GM12878 (cell line): Measurements from ENCODE around the gene ZBTB14. TPM values are rescaled to one million over a fixed set of nuclear protein-coding genes. Genes with fewer than 3 reads are reported as not detected.

Experiments
- BRCA1 ChIP-seq: IDR thresholded peaks from 2 replicates; pipeline ENCODE4 v1.6.1; 2011; ENCODE audit warnings: low read depth, low read length, improper control_type of control experiment
- CBFB ChIP-seq: IDR thresholded peaks from 2 replicates; pipeline ENCODE4 v1.6.1; 2016; ENCODE audit warnings: antibody characterized with exemption, low read depth
- LARP7 ChIP-seq: fragments of 450-650 bp; IDR thresholded peaks from 2 replicates; pipeline ENCODE4 v1.6.1; 2017; ENCODE audit warnings: mild to moderate bottlenecking
- MEF2B ChIP-seq: fragments of 450-650 bp; IDR thresholded peaks from 2 replicates; pipeline ENCODE4 v1.6.1; 2018; ENCODE audit warnings: mild to moderate bottlenecking, moderate library complexity; ENCODE audit not compliant: partially characterized antibody, poor library complexity, severe bottlenecking
- SUZ12 ChIP-seq: fragments of 200-600 bp; sonication (generic); IDR thresholded peaks from one replicate; pipeline ENCODE4 v1.6.1; 2018; ENCODE audit warnings: antibody characterized with exemption, mild to moderate bottlenecking; ENCODE audit not compliant: unreplicated experiment
- polyA plus RNA-seq, 11 experiments: library from polyadenylated mRNA; depleted of rRNA in 4 of 11; unstranded in 6 of 11; stranded (reverse) in 5 of 11; fragments of >200 nt; fragmentation: Nextera tagmentation in 4 of 11; fragmentation: Illumina TruSeq in 1 of 11; extraction: Ambion mirVana in 4 of 11; extraction: Trizol in 1 of 11; gene quantifications; 1 replicate in 1 of 11; 2 replicates in 10 of 11; pipeline versions ENCODE4 v1.2.1 to v1.2.3, GENCODE V29; 2011 to 2016; ENCODE audit warnings: inconsistent platforms in 2 of 11, missing spikeins in 2 of 11, low read depth in 1 of 11
- total RNA-seq, 4 experiments: library from RNA; depleted of rRNA in 3 of 4; stranded (reverse); fragments of >200 nt in 3 of 4; fragmentation: Illumina TruSeq in 1 of 4; extraction: Trizol in 1 of 4; gene quantifications; 2 replicates each; pipeline versions ENCODE4 v1.2.1 to v1.2.3, GENCODE V29; 2013 to 2021
- TF ChIP-seq, protein P1 (sequence below): fragments of 450-650 bp; IDR thresholded peaks from 2 replicates; pipeline ENCODE4 v1.6.1; 2017; ENCODE audit warnings: mild to moderate bottlenecking
- TF ChIP-seq, protein P2 (sequence below): IDR thresholded peaks from 2 replicates; pipeline ENCODE4 v1.6.1; 2012; ENCODE audit warnings: improper control_type of control experiment, low read depth, low read length; ENCODE audit not compliant: insufficient replicate concordance

The ZBTB14 gene
- total and polyA plus RNA-seq, 10 of the 15 experiments (the other 5 are each of a cell fraction or from before 2014, with no cell fraction given): 4.4 to 21.2 (median 11.1) TPM

DNA sequence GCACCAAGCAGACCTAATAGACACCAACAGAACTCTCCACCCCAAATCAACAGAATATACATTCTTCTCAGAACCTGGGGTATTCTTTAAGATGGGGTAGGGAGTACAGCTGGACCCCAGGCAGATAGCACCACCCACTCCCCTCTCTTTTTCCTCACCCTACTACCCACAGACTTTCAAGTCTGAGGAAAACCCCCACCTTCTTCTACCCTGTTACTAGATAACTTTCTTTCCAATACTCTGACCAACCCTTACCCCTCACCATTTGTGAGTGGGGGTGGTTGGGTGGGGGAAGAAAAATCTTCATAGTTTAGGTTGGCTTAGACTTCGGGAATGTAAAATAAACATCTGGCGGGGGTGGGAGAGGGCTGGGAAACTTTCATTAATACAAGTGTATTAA lies 20.3 kb upstream of the ZBTB14 start (continued):
- TF ChIP-seq LARP7 (no peak), CBFB (no peak), SUZ12 (no peak), MEF2B (no peak), BRCA1 (no peak)
- TF ChIP-seq, protein P1, sequence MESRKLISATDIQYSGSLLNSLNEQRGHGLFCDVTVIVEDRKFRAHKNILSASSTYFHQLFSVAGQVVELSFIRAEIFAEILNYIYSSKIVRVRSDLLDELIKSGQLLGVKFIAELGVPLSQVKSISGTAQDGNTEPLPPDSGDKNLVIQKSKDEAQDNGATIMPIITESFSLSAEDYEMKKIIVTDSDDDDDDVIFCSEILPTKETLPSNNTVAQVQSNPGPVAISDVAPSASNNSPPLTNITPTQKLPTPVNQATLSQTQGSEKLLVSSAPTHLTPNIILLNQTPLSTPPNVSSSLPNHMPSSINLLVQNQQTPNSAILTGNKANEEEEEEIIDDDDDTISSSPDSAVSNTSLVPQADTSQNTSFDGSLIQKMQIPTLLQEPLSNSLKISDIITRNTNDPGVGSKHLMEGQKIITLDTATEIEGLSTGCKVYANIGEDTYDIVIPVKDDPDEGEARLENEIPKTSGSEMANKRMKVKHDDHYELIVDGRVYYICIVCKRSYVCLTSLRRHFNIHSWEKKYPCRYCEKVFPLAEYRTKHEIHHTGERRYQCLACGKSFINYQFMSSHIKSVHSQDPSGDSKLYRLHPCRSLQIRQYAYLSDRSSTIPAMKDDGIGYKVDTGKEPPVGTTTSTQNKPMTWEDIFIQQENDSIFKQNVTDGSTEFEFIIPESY: no peak
- TF ChIP-seq, protein P2, sequence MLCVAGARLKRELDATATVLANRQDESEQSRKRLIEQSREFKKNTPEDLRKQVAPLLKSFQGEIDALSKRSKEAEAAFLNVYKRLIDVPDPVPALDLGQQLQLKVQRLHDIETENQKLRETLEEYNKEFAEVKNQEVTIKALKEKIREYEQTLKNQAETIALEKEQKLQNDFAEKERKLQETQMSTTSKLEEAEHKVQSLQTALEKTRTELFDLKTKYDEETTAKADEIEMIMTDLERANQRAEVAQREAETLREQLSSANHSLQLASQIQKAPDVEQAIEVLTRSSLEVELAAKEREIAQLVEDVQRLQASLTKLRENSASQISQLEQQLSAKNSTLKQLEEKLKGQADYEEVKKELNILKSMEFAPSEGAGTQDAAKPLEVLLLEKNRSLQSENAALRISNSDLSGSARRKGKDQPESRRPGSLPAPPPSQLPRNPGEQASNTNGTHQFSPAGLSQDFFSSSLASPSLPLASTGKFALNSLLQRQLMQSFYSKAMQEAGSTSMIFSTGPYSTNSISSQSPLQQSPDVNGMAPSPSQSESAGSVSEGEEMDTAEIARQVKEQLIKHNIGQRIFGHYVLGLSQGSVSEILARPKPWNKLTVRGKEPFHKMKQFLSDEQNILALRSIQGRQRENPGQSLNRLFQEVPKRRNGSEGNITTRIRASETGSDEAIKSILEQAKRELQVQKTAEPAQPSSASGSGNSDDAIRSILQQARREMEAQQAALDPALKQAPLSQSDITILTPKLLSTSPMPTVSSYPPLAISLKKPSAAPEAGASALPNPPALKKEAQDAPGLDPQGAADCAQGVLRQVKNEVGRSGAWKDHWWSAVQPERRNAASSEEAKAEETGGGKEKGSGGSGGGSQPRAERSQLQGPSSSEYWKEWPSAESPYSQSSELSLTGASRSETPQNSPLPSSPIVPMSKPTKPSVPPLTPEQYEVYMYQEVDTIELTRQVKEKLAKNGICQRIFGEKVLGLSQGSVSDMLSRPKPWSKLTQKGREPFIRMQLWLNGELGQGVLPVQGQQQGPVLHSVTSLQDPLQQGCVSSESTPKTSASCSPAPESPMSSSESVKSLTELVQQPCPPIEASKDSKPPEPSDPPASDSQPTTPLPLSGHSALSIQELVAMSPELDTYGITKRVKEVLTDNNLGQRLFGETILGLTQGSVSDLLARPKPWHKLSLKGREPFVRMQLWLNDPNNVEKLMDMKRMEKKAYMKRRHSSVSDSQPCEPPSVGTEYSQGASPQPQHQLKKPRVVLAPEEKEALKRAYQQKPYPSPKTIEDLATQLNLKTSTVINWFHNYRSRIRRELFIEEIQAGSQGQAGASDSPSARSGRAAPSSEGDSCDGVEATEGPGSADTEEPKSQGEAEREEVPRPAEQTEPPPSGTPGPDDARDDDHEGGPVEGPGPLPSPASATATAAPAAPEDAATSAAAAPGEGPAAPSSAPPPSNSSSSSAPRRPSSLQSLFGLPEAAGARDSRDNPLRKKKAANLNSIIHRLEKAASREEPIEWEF: no peak
